GM12891 (cell line): ENCODE results near the gene FITM2.

Experiments used
- POLR2A ChIP-seq: IDR thresholded peaks from 2 replicates; pipeline ENCODE4 v1.6.1; 2011; ENCODE audit warnings: low read depth, low read length, control low read depth
- POLR2AphosphoS5 ChIP-seq: IDR thresholded peaks from 2 replicates; pipeline ENCODE4 v1.6.1; 2011; ENCODE audit warnings: low read depth, low read length, control low read depth

DNA sequence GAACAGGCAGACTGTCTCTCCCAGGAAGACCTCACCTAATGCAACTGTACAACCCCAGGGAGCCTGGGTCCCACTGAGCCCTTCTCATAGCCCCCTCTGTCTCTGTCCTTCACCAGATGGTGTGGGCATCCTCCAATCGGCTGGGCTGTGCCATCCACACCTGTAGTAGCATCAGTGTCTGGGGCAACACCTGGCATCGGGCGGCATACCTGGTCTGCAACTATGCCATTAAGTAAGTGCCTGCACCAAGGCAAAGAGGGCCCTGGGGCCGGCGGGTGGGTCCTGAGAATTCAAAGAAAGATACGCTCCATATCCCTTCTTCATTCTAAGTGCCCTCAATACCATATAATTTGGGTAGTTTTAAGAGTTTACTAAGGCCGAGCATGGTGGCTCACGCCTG, 34.1 kb upstream of the FITM2 start:
- no peak for TF ChIP-seq POLR2A
- no peak for TF ChIP-seq POLR2AphosphoS5
